PC-9 (cell line): ENCODE measurements around the gene CFL2. TPM values are rescaled to one million over a fixed set of nuclear protein-coding genes. Genes with fewer than 3 reads are reported as not detected.

Experiments
- BruUV-seq: library from RNA; stranded (reverse); fragments of 400-500 nt; replicated peaks from 2 replicates; lab custom pipeline; 2021; lab: Mats Ljungman, UMichigan
- CTCF ChIA-PET: fragments of 300-600 bp; sonication (Branson Sonifier 250); formaldehyde crosslinking; loops from one replicate; lab custom pipeline; 2022; ENCODE audit warnings: antibody characterized with exemption; lab: Charles Lee
- POLR2A ChIA-PET: fragments of 300-600 bp; sonication (Branson Sonifier 250); formaldehyde crosslinking; loops from one replicate; lab custom pipeline; 2022; ENCODE audit warnings: antibody characterized with exemption; ENCODE audit not compliant: unreplicated experiment; lab: Charles Lee
- DNase-seq, 2 experiments: peaks; one replicate each; pipeline versions ENCODE4 v3.0.0 to v3.0.0-alpha.2; 2015 to 2022; ENCODE audit warnings: mixed read lengths in 1 of 2
- H2AFZ ChIP-seq: fragments of 200-600 bp; sonication (generic); 2 replicates; pipeline ENCODE4 v1.8.1; 2017; ENCODE audit warnings: antibody characterized with exemption
- H3F3A ChIP-seq: fragments of 200-600 bp; sonication (generic); 2 replicates; pipeline ENCODE4 v1.8.1; 2017; ENCODE audit warnings: antibody characterized with exemption, mild to moderate bottlenecking, low read depth; ENCODE audit not compliant: insufficient read depth
- H3K27ac ChIP-seq: fragments of 200-600 bp; sonication (generic); 2 replicates; pipeline ENCODE4 v1.6.1; 2016; ENCODE audit warnings: mixed run types
- H3K27me3 ChIP-seq: fragments of 200-600 bp; sonication (generic); 2 replicates; pipeline ENCODE4 v1.6.1; 2016; ENCODE audit warnings: low read depth, mixed run types; ENCODE audit not compliant: insufficient read depth
- H3K36me3 ChIP-seq: fragments of 200-600 bp; sonication (generic); 2 replicates; pipeline ENCODE4 v1.6.1; 2016; ENCODE audit warnings: low read depth, mixed run types
- H3K4me1 ChIP-seq: fragments of 200-600 bp; sonication (generic); replicated peaks from 2 replicates; pipeline ENCODE4 v1.6.1; 2016; ENCODE audit warnings: mixed run types; ENCODE audit not compliant: insufficient read depth
- H3K4me2 ChIP-seq: fragments of 200-600 bp; sonication (generic); 2 replicates; pipeline ENCODE4 v1.6.1; 2017; ENCODE audit warnings: mixed run types
- H3K4me3 ChIP-seq: fragments of 200-600 bp; sonication (generic); 2 replicates; pipeline ENCODE4 v1.6.1; 2016; ENCODE audit warnings: mixed run types
- H3K79me2 ChIP-seq: fragments of 200-600 bp; sonication (generic); 2 replicates; pipeline ENCODE4 v1.6.1; 2017; ENCODE audit warnings: low read depth, mixed run types
- H3K9me2 ChIP-seq: fragments of 200-600 bp; sonication (generic); 2 replicates; pipeline ENCODE4 v1.8.1; 2017; ENCODE audit warnings: mild to moderate bottlenecking; ENCODE audit not compliant: insufficient read depth
- H3K9me3 ChIP-seq: fragments of 200-600 bp; sonication (generic); 2 replicates; pipeline ENCODE4 v1.8.1; 2016; ENCODE audit warnings: low read depth; ENCODE audit not compliant: insufficient read depth
- H4K20me1 ChIP-seq: fragments of 200-600 bp; sonication (generic); 2 replicates; pipeline ENCODE4 v1.8.1; 2017; ENCODE audit not compliant: insufficient read depth
- EZH2 ChIP-seq: fragments of 200-600 bp; sonication (generic); IDR thresholded peaks from 2 replicates; pipeline ENCODE4 v1.8.0; 2017; ENCODE audit warnings: antibody characterized with exemption, low read depth
- intact Hi-C: fragments of 100-400 bp; cut with micrococcal nuclease; formaldehyde crosslinking; loops from one replicate; pipeline ENCODE4 v1.10.0; 2022; ENCODE audit not compliant: unreplicated experiment
- total RNA-seq: library from RNA; stranded (reverse); gene quantifications from 2 replicates; pipeline ENCODE4 v1.2.3, GENCODE V29; 2021
- TF ChIP-seq, protein P1 (sequence below): fragments of 200-600 bp; sonication (generic); conservative IDR thresholded peaks from 2 replicates; pipeline ENCODE4 v1.6.1; 2017; ENCODE audit warnings: mixed run types, antibody characterized with exemption, mild to moderate bottlenecking, moderate library complexity

The CFL2 gene
- total RNA-seq, 1 experiment from 2014 or later = 30.5 TPM

DNA sequence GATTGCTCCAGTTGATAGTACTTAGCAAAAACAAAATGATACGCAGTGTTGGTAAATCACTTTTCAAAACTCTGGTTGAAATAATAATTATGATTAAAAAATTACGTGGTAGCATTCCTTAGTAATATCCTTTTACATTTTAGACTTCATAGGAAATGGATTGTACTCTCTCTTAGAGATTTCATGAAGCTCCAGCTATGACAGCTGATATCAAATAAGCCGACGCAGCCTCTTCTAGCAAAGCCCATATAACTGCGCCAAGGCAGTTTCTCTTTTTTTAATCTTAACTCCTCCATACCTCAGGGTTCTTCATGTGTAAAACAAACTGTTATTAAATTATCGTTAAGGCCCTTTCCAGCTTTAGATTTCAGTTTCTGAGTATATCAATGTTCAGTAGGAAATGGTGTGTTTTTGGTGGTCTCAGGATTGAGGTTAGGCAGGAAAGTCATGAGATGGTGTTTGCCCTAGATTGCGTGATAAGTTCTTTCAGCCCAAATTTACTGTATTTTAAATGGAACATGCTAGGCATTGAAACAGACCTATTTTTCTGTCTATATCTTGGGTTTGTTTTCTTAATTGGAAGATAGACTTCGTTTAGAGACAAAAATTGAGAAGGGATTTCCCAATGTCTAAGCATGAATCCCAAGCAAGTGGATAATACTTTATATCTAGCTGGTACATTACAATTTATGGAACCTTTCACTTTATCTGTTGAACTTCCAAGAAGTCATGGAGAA is 902 bp upstream of the CFL2 start:
- peak overlapping the region; percentile 82 for H3K4me3 ChIP-seq
- CTCF ChIA-PET = no interaction called here
- intact Hi-C loops = no loop called here
- no peak for TF ChIP-seq EZH2
- TF ChIP-seq, protein P1, sequence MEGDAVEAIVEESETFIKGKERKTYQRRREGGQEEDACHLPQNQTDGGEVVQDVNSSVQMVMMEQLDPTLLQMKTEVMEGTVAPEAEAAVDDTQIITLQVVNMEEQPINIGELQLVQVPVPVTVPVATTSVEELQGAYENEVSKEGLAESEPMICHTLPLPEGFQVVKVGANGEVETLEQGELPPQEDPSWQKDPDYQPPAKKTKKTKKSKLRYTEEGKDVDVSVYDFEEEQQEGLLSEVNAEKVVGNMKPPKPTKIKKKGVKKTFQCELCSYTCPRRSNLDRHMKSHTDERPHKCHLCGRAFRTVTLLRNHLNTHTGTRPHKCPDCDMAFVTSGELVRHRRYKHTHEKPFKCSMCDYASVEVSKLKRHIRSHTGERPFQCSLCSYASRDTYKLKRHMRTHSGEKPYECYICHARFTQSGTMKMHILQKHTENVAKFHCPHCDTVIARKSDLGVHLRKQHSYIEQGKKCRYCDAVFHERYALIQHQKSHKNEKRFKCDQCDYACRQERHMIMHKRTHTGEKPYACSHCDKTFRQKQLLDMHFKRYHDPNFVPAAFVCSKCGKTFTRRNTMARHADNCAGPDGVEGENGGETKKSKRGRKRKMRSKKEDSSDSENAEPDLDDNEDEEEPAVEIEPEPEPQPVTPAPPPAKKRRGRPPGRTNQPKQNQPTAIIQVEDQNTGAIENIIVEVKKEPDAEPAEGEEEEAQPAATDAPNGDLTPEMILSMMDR = no peak
- H3K27me3 ChIP-seq = no peaks in the 10 kb centered on the region
- peaks cover 13% of the 10 kb centered on the region for H3K79me2 ChIP-seq
- POLR2A ChIA-PET = interaction anchor here (0.6 kb wide), 1 partner anchor 88 kb away, joined by 3 read pairs; no protein-coding TSS in a partner anchor
- H3K36me3 ChIP-seq = no peaks in the 10 kb centered on the region
- no peak for DNase-seq
- peak overlapping the region; percentile 93 for H3K4me2 ChIP-seq
- H2AFZ ChIP-seq = peak overlapping the region; percentile 79
- H3K4me1 ChIP-seq = peaks cover 7% of the 10 kb centered on the region
- BruUV-seq = no TSS peak
- H3K9me3 ChIP-seq = no peaks in the 10 kb centered on the region
- no peaks in the 10 kb centered on the region; the same call in 1 of the 2 replicates for H3K9me2 ChIP-seq
- peaks cover 4% of the 10 kb centered on the region; the same call in 1 of the 2 replicates for H3F3A ChIP-seq
- H4K20me1 ChIP-seq = no peaks in the 10 kb centered on the region
- no peak overlapping the region for H3K27ac ChIP-seq

DNA sequence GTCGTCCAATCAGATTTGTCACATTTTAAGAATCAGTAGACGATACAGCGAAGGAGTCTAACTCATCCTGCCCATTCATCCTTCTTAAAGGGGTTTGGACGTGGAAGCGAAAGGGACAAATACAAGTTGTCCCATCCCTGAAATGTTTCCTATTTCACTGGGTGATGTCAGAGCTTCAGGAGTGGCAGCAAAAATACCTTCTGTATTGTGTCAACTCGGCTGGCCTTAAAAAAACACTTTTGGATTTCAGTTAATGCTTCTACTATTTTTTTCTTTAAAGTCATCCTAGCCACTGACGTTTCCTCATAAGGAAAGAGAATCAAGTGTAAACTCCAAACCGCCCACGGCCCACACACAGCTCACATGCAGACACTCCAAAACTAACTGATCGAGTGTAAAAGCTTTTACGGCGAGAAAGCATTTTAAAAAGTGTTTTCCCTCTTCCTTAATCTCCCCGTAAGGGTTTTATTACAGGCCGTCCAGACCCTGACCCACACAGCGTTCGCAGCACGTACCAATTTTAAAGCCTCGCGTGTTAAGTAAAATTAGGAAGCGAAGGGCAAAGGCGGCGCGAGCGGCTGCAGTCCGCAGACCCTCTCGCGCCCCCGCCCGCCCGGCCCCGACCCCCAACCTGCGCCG is 593 bp downstream of the CFL2 start:
- ChIA-PET CTCF (interaction anchor here (0.6 kb wide), 2 partner anchors 198 to 408 kb away, joined by 3 to 9 read pairs; no protein-coding TSS in a partner anchor), POLR2A (no interaction called here)
- H3K9me3 ChIP-seq = no peaks in the 10 kb centered on the region
- peak overlapping the region; percentile 84 for H2AFZ ChIP-seq
- no peaks in the 10 kb centered on the region; the same call in 1 of the 2 replicates for H3K9me2 ChIP-seq
- peaks cover 7% of the 10 kb centered on the region for H3K4me1 ChIP-seq
- H3K79me2 ChIP-seq = peaks cover 13% of the 10 kb centered on the region
- H3K4me3 ChIP-seq = peak overlapping the region; percentile 82
- BruUV-seq = TSS peak; percentile 60
- TF ChIP-seq, protein P1 = no peak
- no peak for TF ChIP-seq EZH2
- H3F3A ChIP-seq = peaks cover 7% of the 10 kb centered on the region
- peak overlapping the region; percentile 93 for H3K4me2 ChIP-seq
- intact Hi-C loops = loop anchor here (5.0 kb wide), 1 partner anchor 36 kb away; no protein-coding TSS in a partner anchor
- H3K27me3 ChIP-seq = no peaks in the 10 kb centered on the region
- peak overlapping the region; percentile 69 for H3K27ac ChIP-seq
- no peaks in the 10 kb centered on the region for H4K20me1 ChIP-seq
- no peaks in the 10 kb centered on the region for H3K36me3 ChIP-seq
- DNase-seq = peak; percentile 20 to 76

DNA sequence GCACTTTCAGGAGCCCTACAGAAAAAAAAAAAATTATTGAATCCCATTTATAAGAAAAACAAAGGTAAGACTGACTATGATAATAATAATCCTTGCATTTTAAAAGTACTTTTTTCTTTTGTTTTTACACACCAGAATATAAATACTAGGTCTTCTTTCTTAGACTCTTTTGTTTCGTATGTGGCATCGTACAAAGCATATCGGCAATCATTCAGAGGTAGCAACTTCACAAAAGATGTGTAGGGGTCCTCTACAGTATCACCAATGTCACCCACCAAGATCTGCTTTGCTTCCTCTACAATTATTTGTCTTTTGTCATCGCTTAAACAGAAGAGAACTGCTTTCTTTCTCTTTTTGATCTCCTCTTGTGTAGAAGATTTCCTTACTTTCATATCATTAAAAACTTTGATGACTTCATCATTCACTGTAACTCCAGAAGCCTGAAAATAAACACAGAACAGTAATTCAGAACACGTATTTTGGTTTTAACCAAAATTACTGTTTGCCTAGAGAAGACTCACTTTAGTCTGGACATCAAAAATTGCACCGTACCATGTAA is 1.2 kb downstream of the CFL2 start:
- peak overlapping the region; percentile 69 for H3K27ac ChIP-seq
- ChIA-PET POLR2A (no interaction called here), CTCF (interaction anchor here (0.6 kb wide), 3 partner anchors 36 to 407 kb away, joined by 3 to 9 read pairs (median 3); no protein-coding TSS in a partner anchor)
- no peak for DNase-seq
- peaks cover 7% of the 10 kb centered on the region for H3K4me1 ChIP-seq
- TSS peak; percentile 73 for BruUV-seq
- peak overlapping the region; percentile 84 for H2AFZ ChIP-seq
- H3F3A ChIP-seq = peaks cover 7% of the 10 kb centered on the region
- no peaks in the 10 kb centered on the region for H3K9me3 ChIP-seq
- H4K20me1 ChIP-seq = no peaks in the 10 kb centered on the region
- peak overlapping the region; percentile 82 for H3K4me3 ChIP-seq
- H3K36me3 ChIP-seq = no peaks in the 10 kb centered on the region
- H3K9me2 ChIP-seq = no peaks in the 10 kb centered on the region; the same call in 1 of the 2 replicates
- intact Hi-C loops = loop anchor here (5.0 kb wide), 1 partner anchor 36 kb away; no protein-coding TSS in a partner anchor
- peak overlapping the region; percentile 93 for H3K4me2 ChIP-seq
- H3K79me2 ChIP-seq = peaks cover 13% of the 10 kb centered on the region
- no peak for TF ChIP-seq EZH2
- TF ChIP-seq, protein P1 = no peak
- H3K27me3 ChIP-seq = no peaks in the 10 kb centered on the region
